Measurements from ENCODE around the gene R3HDM2.

R3HDM2 gene

GRCh38 chr12:57216014-57216911 is 214.6 kb downstream of the R3HDM2 start, which contains the start of gene NXPH4:
Gene NXPH4 (plus strand): TSS chr12:57216794. CDS start chr12:57216970, 176 bp downstream.
- DNase-seq (ENCODE audit: low read depth), result no peak

GRCh38 chr12:57215668-57216013 is 215.2 kb downstream of the R3HDM2 start:
- no peak for DNase-seq (ENCODE audit: low read depth)

- DNase-seq (ENCODE audit: low read depth), result no peak
These were observed 215.8 kb downstream of the R3HDM2 start for GRCh38 chr12:57215065-57215464.

DNA sequence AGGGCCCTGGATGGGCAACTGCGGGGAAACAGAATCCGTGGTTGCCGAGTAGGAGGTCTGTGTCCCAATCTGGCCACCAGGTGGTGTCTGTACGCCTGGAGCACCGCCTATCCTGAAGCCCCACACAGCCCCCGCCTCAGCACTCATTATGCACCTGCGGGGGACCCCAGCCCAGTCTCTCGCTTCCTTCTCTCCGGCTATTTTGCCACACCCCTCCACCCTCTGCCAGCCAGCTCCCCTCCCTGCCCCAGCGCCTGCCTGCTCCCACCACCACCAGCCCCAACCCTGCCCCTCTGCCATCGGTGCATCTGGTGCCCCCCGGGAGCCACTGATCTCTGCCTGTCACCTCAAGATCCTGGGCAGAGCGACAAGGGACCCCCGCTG is 216.5 kb downstream of the R3HDM2 start:
- no peak for DNase-seq (ENCODE audit: low read depth)

- no peak for DNase-seq (ENCODE audit: low read depth)
These were observed 217.0 kb downstream of the R3HDM2 start for GRCh38 chr12:57213763-57214397.

- peak; percentile 66 for DNase-seq (ENCODE audit: low read depth)
These were observed 217.7 kb downstream of the R3HDM2 start for GRCh38 chr12:57213058-57213715.

- no peak for DNase-seq (ENCODE audit: low read depth)
These were observed 218.2 kb downstream of the R3HDM2 start for GRCh38 chr12:57212701-57213057.

DNA sequence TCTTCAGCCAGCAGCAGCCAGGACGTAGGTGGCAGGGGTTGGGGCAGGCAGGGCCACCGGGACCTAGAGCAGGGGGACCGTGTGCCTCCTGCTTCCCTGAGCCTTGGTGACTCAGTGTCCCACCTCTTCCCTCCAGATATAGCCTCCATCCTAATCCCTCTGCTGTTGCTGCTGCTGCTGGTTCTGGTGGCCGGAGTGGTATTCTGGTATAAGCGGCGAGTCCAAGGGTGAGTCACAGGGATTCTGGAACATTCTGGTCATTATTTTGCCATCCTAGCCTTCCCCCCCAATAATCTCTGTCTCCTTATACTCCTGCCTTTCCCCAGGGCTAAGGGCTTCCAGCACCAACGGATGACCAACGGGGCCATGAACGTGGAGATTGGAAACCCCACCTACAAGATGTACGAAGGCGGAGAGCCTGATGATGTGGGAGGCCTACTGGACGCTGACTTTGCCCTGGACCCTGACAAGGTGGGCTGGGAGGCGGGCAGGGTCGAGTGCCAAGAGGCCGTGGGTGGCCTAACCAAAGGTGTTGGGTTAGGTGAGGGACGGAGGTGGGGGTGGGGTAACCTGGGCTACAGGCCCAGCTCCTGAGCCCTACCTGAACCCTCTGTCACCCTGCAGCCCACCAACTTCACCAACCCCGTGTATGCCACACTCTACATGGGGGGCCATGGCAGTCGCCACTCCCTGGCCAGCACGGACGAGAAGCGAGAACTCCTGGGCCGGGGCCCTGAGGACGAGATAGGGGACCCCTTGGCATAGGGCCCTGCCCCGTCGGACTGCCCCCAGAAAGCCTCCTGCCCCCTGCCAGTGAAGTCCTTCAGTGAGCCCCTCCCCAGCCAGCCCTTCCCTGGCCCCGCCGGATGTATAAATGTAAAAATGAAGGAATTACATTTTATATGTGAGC is 218.8 kb downstream of the R3HDM2 start:
- no peak for DNase-seq (ENCODE audit: low read depth)

- no peak for DNase-seq (ENCODE audit: low read depth)
These were observed 219.7 kb downstream of the R3HDM2 start for GRCh38 chr12:57210926-57211692.

DNA sequence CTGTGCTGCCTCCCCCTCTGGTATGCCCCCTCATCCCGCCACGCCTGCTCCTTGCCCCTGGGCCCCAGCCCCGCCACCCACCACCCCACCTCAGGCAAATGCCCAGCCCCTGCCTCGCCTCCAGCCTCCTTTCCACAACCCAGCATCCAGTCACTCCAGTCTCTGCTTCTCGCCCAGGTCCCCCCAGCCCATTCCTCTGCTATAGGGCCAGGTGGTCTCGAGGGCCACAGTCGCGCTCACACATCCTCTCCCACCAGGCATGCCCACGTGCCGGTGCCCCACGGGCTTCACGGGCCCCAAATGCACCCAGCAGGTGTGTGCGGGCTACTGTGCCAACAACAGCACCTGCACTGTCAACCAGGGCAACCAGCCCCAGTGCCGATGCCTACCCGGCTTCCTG is 220.4 kb downstream of the R3HDM2 start:
- DNase-seq (ENCODE audit: low read depth), result no peak

GRCh38 chr12:57209916-57210315 is 220.9 kb downstream of the R3HDM2 start:
- DNase-seq (ENCODE audit: low read depth), result no peak

- no peak for DNase-seq (ENCODE audit: low read depth)
These were observed 222.1 kb downstream of the R3HDM2 start for GRCh38 chr12:57208631-57209282.

DNA sequence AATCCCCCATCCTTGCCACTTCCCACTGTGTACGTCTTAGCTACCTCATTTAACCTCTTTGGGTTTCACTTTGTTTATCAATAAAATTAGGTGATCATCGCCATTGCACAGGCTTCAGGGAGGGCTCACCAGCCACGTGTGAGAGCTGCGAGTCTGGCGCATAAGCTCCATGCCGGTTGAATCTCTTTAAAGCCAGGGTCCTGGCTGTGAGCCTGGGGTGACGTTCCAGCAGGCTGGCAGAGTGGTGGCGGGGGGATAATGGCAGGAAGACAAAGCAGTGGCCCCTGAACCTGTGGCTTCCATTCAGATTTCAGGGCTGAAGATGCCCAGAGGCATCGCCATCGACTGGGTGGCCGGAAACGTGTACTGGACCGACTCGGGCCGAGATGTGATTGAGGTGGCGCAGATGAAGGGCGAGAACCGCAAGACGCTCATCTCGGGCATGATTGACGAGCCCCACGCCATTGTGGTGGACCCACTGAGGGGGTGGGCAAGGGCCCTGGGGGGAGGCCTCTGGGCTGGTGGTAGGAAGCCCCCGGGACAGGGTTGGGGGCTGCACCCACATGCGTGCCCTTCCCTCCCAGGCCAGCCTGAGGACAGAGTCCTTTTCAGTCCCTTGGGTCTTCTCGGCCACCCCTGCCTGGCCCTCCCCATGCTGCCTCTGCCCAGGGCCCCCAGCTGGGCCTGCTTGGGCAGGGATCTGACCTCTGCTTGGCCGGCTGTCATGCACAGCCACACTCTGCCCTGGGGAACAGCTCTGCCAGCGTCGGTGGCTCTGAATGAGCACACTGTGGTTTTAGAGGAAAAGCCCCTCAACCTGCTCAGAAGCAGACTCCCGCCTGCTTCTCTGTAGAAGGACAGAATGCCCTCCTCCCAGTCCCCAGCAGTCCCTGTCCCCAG is 222.9 kb downstream of the R3HDM2 start:
- DNase-seq (ENCODE audit: low read depth), result no peak

- no peak for DNase-seq (ENCODE audit: low read depth)
These were observed 224.9 kb downstream of the R3HDM2 start for GRCh38 chr12:57205931-57206330.

GRCh38 chr12:57205186-57205585 is 225.7 kb downstream of the R3HDM2 start:
- DNase-seq (ENCODE audit: low read depth), result no peak

DNA sequence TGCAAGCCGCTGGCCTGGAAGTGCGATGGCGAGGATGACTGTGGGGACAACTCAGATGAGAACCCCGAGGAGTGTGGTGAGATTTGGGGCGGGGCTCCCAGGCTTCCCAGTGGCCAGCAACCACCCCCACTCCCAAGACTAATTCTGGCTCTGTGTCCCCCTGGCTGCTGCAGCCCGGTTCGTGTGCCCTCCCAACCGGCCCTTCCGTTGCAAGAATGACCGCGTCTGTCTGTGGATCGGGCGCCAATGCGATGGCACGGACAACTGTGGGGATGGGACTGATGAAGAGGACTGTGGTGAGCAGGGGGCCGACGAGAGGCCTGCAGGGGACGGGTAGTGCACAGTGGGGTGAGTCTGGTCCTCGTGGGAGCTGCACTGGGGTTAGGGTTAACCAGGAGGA is 226.4 kb downstream of the R3HDM2 start:
- no peak for DNase-seq (ENCODE audit: low read depth)

DNA sequence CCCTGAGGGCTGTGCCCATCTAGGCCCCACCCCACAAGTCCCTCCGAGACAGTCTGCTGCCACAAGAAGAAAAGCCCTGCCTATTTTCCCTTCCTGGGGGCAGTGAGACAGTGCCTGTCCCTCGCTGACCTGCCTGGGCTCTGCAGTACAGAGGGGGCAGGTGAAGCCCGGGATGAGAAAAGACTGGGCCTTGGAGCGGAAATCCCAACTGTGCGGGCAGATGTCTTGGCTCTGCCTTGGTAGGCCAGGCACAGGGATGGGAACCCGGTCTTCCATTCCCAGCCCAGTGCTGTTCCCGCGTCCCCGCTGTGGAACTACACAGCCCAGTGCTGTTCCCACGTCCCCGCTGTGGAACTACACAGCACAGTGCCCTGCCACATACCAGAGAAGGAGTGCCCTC is 227.1 kb downstream of the R3HDM2 start:
- DNase-seq (ENCODE audit: low read depth), result no peak

Data from HS-27A (cell line).